VCaP (cell line): ENCODE measurements around the gene DLX6.
"Not testable (repeated sequence)": the region's sequence is repeated elsewhere in the genome, so short reads cannot be mapped to it uniquely, and the experiment has no call there.

Experiments used
- H3K27ac ChIP-seq: fragments of 450-650 bp; 2 replicates; pipeline ENCODE4 v1.5.1; 2017
- TF ChIP-seq, protein P1 (sequence below): fragments of 450-650 bp; conservative IDR thresholded peaks from 2 replicates; pipeline ENCODE4 v1.5.1; 2017; ENCODE audit warnings: mild to moderate bottlenecking, moderate library complexity

DLX6 gene

DNA sequence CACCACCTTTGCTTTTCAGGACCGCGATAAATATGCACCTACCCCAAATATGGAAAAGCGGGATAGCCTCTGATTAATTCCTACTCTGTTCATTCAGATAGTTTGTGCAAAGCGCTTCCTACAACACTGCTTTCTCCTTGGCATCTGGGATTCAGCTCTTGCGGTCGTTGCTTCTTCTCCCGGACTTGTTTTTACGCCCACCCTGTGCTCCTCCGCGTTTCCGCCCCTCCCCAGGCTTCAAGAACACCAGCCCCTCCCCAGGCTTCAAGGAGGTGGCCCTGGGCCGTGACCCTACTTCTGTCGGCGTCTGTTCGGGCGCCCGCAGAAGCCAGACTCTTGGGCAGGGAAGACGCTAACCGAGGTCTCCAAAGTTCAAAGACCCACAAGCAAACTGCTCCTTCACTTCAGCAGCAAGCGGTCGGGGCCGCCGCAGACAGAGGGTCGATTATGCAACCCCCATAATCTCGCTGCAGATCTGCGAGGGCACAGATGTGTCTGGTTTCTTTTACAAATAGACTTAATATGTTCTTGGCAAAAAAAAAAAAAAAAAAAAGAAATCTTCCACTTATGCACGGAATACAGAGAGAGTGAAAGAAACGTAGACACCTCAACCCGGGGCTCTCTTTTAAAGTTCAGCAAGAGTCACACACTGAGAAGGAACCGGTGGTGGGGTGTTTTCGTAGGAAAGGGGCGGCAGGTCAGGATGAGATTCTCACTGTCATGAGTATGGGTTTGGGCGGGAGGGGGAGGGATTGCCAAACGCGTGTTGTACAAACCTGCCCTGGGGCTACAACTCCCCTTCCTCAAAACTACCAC is 17.3 kb downstream of the DLX6 start:
- H3K27ac ChIP-seq, result no peak overlapping the region
- TF ChIP-seq, protein P1, sequence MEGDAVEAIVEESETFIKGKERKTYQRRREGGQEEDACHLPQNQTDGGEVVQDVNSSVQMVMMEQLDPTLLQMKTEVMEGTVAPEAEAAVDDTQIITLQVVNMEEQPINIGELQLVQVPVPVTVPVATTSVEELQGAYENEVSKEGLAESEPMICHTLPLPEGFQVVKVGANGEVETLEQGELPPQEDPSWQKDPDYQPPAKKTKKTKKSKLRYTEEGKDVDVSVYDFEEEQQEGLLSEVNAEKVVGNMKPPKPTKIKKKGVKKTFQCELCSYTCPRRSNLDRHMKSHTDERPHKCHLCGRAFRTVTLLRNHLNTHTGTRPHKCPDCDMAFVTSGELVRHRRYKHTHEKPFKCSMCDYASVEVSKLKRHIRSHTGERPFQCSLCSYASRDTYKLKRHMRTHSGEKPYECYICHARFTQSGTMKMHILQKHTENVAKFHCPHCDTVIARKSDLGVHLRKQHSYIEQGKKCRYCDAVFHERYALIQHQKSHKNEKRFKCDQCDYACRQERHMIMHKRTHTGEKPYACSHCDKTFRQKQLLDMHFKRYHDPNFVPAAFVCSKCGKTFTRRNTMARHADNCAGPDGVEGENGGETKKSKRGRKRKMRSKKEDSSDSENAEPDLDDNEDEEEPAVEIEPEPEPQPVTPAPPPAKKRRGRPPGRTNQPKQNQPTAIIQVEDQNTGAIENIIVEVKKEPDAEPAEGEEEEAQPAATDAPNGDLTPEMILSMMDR, result no peak

DNA sequence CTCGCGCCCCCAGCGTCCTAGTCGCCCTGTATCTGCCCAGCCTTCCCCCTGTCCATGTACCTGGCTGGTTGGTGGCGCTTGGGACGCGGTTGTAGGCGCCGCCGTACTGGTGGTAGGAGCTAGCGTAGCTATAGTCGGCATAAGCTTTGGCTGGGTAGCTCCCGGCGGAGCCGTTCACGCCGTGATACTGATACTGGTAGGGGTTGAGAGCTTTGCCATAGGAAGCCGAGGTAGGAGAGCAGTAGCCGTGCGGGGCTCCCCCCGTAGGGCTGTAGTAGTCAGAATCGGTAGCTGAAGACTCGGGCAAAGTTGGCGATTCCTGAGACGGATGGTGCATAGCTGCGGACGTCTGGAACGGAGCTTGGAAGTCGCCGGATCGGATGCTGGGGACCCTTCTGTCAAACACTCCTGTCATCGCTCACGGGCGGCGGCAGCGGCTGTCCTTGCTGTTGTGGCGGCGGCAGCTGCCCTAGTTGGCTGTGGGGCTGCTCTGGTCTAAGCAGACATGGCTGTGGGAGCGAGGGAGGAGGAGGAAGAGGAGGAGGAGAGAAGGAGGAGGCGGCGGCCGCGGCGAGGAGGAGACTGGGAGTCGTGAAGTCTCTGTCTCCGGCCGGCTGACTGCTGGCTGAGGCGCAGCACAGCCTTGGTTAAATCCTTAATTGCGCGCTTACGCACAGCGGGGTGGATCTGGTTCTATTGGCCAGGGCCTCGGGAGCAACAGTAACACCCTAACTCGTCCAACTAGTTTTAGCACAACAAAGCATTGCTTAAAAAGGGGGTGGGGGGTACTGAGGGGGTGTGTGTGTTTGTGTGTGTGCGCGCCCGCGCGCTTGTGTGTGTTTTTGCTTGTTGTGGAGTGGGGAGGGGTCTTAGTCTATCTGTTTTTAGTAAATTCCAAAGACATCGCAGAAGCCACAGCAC is 19.1 kb downstream of the DLX6 start, which contains the start of gene DLX5:
TSS of gene DLX5 (minus strand) at position 623 of the 921 bp plus-strand sequence. CDS start at position 415, 208 bp downstream.
- TF ChIP-seq, protein P1, result 0 out of 2 replicates have a peak, but pooled peaks have one; percentile 5
- peak within 1 kb of the TSS; percentile 66 for H3K27ac ChIP-seq

DNA sequence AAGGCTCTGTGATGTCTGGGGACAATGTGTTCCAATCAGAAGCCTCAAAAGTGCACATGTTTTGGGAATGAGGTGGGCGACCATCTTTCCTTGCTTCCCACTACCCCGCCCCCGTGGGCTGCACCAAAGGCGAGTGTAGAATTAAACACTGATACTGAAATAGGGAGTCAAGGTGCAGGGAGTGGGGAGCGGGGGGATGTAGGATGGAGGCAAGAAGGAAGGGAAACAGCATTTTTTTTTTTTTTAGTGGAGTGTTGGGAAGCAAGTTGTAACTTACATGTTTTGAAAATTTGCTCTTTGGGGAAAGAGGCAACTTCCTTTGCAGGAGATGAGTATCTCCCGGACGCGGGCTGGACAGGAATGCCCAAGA is 19.8 kb downstream of the DLX6 start:
- peak overlapping the region; percentile 66 for H3K27ac ChIP-seq
- TF ChIP-seq, protein P1, result no peak

DNA sequence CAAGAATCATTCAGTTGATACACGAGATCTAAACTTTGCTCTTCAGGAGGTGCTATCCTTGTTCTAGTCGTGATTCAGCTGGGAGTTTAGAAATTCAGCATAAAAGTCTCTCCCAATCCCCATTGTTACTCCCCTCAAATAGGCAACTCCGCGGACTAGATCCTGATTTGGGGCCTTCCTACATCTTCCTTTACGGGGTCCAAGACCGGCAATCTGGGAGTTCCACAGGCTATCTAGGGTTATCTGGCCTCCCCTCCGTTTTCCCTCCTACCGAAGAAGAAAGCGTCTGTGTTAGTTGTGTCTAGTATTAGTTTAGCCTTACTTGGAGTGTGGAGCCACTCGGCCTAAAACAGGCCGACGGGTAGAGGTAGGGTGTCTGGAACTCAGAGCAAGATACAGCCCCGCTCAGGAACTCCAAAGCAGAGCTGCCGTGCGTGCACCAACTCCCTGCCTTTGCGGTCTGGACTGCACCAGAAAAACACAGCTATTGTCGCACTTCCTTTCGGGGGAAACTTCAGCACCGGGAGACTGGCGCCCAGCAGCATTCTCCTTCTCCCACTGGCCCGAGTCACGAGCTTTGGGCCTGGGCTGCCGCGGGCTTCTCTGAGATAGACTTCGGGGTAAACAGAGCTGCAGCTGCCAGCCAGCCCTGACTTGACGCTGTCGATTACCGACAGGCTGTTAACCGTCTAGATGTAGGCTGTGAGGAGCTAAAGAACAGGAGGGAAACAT is 20.8 kb downstream of the DLX6 start:
- TF ChIP-seq, protein P1, result no peak

DNA sequence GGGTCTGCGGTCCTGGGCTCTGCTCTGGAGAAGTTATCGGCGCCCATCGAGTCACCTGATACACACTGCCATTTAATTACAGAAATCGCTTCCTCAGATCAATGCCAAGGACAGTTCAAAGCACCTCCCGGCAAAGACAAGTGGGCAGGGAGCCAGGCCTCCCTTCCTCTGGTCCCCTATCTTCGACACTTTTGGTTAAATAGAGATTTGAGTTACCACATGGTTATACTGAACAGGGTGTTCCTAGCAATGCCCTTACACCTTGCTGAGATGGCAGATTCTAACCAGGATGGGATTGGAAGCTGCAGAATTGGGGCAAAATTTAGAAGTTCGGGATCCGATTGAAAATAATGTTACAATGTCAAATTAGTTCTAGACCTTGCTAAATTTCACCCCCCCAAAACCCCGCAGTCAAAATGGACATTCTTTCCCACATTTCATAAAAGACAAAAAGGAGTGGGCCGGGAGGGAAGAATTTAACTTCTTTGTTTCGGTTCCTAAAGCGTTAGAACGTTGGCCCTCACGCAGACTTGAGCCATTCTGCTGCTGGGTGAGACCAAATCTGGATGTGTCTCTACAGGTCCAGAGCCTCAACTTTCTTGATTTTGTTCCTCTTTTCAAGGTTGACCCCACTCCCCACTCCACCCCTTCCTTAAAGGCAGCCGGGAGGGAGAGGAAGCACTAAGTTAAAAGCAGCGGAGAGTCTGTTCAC is 21.5 kb downstream of the DLX6 start:
- TF ChIP-seq, protein P1, result no peak
- H3K27ac ChIP-seq, result no peak overlapping the region

More for the DNA sequence above, 20.8 kb downstream of the DLX6 start:
- no peak overlapping the region for H3K27ac ChIP-seq

DNA sequence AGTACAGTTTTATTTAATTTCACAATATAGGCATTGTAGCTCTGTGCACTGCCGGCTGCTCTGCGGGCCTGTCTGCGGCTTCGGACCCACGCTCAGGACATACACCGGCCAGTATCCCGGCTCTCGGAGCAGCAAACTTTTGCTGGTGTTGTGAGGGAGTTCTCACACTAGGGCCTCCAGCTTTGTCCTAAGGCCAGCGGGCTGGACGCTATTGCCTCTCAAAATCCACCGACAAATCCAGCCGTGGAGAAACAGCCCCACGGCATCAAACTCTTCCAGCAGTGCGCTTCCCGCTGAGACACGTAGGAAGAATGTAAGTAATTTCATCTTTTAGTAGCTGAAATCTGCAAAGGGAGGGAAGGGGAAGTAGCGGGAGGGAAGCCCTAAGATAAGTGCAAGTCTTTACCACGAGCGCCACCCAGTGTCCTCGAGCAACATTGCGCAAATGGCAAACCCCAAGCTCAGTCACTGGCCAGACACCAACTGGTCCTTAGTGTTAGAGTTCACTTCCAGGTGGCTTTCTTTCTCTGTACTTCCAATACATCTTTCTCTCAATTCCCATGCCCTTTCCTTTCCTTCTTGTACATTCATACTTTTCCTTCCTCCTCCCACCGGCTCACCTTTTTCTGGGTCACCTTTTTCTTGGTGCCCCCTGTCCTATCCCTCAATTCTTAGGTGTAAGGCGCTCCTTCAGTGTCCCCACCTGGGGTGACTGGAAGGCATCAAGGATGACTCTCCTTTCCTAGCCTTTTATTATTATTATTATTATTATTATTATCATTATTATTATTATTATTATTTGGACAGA is 22.3 kb downstream of the DLX6 start:
- TF ChIP-seq, protein P1, result peak; percentile 92
- H3K27ac ChIP-seq, result no peak overlapping the region

DNA sequence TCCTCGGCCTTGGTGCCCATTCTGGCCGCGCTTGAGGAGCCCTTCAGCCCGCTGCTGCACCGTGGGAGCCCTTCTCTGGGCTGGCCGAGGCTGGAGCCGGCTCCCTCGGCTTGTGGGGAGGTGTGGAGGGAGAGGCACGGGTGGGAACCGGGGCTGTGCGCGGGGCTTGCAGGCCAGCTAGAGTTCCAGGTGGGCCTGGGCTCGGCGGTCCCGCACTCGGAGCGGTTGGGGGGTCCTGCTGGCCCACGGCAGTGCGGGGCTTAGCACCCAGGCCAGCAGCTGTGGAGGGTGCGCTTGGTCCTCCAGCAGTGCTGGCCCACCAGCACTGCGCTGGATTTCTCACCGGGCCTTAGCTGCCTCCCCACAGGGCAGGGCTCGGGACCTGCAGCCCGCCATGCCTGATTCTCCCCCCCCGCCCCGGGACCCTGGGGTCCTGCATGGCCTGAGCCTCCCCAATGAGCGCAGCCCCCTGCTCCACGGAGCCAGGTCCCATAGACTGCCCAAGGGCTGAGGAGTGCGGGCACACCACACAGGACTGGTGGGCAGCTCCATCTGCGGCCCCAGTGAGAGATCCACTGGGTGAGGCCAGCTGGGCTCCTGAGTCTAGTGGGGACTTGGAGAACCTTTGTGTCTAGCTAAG is 29.0 kb downstream of the DLX6 start:
- H3K27ac ChIP-seq, result not testable (repeated sequence)
